NCI-H1694 treated with DMSO at 0.1 percent for 48 hours (cell line): ENCODE results near the gene CLDN9.
"Not testable (repeated sequence)": the region's sequence is repeated elsewhere in the genome, so short reads cannot be mapped to it uniquely, and the experiment has no call there.

Source experiments
- DNase-seq: peaks from one replicate; lab custom pipeline; 2025; lab: John Stamatoyannopoulos, UW

CLDN9 gene

GRCh38 chr16:3032624-3033023 lies 19.9 kb downstream of the CLDN9 start:
- no peak for DNase-seq

GRCh38 chr16:3035289-3035971 lies 22.7 kb downstream of the CLDN9 start:
- DNase-seq: no peak

DNA sequence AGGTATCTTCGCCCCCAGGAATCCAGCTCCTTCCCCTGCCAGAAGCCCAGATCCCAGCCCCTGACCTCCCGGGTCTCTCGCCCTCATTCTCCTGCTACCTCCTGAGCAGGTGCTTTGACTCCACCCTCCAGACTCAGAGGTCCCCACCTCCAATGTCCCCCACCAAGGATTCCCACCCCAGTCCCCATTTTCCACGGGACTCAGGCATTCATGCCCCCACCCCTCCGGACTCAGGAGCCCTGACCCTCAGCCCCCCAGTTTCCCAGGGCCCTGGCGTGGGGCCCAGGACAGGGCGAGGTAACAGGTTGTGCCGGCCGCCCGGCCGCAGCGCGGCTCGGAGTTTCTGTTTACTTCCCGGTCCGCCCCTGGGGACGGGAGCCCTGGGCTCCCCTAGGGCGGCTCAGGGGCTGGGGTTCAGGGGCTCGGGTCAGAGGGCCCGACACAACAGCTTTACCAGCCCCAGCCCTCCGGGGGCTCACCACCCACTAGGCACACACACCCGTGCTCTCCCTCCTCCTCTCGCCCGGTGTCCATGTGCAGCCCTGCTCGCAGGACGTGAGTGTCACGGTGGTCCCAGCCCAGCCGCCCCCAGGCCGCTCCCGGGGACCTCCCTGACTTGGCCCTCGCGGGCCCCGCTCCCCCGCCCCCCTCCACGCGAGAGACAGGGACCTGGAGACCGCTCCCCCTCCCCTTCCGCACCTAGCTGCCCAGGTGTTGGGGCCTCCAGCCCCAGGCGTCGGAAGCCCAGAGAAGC lies 23.4 kb downstream of the CLDN9 start:
- no peak for DNase-seq

DNA sequence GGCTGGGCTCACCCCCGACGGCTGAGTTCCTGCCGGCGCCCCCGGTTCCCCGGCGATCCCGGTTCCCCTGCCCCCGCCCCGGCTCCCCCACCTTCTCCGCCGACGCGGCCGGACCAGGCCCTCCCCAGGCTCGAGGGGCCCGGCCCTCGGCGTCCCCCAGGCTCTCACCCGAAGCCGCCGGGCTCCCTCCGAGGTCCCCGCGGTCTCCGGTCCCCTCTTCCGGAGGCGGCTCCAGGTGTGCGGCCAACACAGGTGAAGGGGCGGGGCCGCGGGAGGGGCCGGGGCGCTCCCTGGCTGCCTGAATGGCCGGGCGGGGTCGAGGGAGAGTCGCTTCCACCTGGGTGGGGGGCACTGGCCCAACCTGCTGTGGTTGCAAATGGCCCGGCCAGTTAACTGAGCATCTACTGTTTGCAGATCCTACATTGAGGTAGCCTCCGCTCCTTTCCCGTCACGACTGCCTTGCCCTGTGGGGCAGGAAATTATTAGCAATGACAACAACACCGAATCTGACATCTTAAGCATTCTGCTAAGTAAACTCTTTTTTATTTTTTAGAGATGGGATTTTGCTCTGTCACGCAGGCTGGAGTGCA lies 24.1 kb downstream of the CLDN9 start, which contains the start of gene BICDL2:
TSS of gene BICDL2 (minus strand) at position 219 of the 590 bp plus-strand sequence. CDS start 1,448 bp downstream, outside the sequence.
- DNase-seq: no peak

GRCh38 chr16:3038256-3038655 lies 25.5 kb downstream of the CLDN9 start:
- no peak for DNase-seq

GRCh38 chr16:3038896-3039295 lies 26.2 kb downstream of the CLDN9 start:
- no peak for DNase-seq

GRCh38 chr16:3042376-3042775 lies 29.7 kb downstream of the CLDN9 start:
- DNase-seq: no peak

DNA sequence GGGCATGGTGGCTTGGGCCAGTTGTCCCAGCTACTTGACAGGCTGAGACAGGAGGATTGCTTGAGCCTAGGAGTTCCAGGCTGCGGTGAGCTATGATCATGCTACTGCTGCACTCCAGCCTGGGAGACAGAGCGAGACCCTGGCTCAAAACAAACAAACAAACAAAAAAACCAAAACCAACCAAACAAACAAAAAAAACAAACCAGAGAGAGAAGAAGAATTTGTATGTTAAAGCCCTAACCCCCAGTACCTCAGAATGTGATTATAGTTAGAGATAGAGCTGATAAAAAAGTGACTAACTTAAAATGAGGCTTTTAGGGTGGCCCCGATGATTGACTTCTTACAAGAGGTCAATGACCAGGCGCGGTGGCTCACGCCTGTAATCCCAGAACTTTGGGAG lies 32.0 kb downstream of the CLDN9 start:
- DNase-seq: no peak

DNA sequence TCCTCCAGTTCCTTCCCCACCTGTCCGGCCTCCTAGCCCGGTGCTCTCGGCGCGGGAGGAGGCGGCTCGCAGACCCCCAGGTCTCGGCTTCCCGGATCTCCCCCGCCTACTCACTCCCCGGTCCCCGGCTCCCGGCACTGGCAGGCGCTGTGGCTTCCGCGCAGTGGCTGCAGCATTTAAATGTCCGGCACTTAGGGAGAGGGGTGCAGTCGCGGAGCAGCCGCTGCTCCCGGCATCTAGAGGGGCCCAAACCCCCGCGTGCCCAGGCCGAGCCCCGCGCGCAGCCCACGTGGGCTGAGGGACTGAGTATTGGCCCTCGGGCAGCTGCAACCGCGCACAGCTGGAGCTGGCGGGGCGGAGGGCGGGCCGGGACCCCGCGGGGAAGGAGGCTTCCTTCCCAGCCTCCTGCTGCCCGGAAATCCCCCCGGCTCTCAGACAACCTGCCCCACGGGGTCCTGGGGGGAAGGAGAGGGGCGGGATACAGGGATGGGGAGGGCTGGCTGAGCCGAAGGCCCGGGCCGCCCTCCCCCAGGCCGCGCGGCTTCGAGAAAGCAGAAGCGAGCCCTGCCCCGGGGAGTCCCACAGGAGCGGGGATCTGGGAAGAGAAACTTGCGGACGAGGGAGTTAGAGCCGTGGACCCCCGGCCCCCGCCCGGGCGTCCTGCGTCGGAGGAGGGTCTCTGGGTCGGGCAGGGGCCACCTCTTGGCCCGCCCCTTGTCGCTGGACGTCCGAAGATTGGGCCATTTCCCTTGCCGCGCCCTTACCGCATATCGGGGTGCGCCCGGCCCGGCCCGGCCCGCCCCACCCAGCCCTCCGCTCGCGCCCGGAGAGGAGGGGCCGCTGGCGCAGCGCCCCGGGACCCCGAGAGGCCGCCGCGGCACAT lies 33.3 kb downstream of the CLDN9 start, which contains the start of gene MMP25:
TSS of gene MMP25 (plus strand) at position 804 of the 883 bp plus-strand sequence. CDS start 357 bp downstream, outside the sequence.
- no peak for DNase-seq

- no peak for DNase-seq
Measured at GRCh38 chr16:3046641-3047386, 34.1 kb downstream of the CLDN9 start.

DNA sequence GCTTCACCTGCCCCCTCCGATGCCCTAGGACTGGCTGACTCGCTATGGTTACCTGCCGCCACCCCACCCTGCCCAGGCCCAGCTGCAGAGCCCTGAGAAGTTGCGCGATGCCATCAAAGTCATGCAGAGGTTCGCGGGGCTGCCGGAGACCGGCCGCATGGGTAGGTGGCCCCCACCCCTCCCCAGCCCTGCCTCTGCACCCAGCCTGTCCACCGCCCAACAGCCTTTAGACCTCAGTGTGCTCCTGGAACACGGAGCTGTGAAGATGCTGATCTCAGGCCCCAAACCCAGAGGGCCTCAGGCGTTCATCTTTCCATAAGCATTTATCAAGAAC lies 34.6 kb downstream of the CLDN9 start:
- no peak for DNase-seq

DNA sequence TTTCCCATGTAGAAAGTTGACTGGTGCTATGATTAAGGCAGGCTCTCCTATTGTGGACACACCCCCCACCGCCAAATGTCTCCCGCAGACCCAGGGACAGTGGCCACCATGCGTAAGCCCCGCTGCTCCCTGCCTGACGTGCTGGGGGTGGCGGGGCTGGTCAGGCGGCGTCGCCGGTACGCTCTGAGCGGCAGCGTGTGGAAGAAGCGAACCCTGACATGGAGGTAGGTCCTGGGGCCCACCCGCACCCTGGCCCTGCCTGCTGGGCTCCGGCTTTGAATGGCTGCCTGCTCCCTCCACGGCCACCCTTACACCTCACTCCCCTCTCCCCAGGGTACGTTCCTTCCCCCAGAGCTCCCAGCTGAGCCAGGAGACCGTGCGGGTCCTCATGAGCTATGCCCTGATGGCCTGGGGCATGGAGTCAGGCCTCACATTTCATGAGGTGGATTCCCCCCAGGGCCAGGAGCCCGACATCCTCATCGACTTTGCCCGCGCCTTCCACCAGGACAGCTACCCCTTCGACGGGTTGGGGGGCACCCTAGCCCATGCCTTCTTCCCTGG lies 37.3 kb downstream of the CLDN9 start:
- no peak for DNase-seq

DNA sequence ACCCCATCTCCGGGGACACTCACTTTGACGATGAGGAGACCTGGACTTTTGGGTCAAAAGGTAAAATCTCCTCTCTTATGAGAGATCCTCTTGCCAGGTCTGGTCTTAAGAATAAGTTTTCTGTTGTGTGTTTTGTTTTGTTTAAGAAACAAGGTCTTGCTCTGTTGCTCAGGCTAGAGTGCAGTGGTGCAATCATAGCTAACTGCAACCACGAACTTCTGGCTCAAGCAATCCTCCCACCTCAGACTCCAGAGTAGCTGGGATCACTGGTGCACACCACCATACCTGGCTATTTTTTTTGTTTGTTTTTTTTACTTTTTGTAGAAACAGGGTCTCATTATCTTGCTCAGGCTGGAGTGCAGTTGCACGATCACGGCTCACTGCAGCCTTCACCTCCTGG lies 37.8 kb downstream of the CLDN9 start:
- no peak for DNase-seq

DNA sequence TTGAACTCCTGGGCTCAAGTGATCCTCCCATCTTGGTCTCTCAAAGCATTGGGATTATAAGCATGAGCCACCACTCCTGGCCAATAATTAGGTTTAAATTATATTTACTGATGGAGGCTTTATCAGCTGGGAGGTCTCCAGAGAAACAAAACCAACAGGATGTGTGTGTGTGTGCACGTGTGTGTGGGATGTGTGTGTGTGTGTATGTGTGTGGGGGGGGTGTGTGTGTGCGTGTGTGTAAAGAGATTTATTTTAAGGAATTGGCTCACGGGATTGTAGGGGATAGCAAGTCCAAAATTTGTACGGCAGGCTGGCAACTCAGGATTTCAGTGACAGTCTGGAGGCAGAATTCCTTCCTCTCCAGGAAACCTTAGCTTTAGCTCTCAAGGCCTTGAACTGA lies 38.3 kb downstream of the CLDN9 start:
- DNase-seq: no peak

GRCh38 chr16:3051494-3051893 lies 38.8 kb downstream of the CLDN9 start:
- DNase-seq: no peak

DNA sequence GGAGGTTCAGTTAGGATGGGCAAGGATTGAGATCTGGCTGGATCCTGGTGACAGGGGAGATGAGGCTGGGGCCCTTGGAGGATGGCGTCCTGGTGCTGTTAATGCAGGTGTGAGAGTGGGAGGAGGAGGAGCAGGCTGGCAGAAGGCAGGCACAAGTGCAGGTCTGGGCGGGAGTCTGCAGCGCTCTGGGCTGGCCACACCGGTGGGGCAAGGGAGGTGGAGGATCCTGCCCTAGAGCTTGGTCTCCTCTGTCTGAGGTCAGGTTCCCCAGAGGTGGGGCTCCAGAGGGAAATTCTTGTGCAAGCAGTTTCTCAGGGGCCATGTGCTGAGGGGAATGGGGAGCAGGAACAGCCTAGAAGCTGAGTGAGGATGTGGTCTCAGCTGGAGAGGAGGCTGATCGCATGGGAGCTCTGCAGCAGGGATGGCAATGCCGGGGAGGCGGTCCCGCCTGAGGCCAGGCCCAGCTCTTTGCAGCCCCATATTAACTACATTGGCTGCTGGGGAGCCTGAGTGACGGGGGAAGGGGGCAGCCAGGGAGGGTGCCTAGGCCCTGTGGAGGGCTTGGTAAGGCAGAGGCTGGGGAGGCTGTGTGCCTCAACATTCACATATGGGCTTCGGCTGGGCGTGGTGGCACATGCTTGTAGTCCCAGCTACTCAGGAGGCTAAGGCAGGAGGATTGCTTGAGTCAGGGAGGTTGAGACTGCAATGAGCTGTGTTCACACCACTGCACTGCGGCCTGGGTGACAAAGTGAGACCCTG lies 40.0 kb downstream of the CLDN9 start:
- not testable (repeated sequence) for DNase-seq

DNA sequence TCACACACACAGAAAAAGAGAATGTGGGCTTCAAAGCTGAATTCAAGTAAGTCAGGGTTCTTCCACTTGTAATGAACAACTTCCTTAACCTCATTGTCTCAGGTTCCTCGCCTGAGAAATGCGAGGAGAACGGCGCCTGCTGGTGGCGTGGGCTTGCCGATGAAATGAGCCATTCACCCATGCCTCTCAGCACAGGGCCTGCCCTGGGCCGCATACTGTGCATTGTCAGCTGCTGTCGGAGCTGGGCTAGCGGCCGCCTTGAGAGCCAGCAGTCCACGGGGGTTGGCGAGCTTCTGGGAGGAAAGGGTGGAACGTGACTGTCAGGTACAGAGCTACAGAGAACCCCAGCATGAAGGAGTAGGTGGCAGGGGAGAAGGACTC lies 40.6 kb downstream of the CLDN9 start:
- DNase-seq: not testable (repeated sequence)

- no peak for DNase-seq
Measured at GRCh38 chr16:3054965-3055733, 42.4 kb downstream of the CLDN9 start.

DNA sequence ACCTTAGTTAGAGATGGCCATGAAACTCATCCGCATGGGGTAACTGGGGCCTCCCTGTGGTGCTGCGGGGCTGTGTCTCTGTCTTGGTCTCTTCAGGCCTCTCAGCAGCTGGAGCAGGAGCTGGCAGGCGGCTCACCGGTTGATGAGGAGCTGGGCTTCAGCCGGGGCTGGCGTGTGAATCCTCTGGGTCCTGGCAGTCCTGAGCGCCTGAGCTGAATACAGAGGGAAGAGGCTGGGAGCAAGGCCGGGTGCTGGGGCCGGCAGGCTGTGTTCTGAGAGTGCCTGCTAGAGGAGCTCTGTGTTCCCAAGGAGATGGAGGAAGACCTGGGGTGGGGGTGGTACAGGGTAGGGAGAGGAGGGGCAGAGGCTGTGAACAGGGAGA lies 43.0 kb downstream of the CLDN9 start:
- DNase-seq: not testable (repeated sequence)
